Kidney capillary endothelial cell (primary cell): Measurements from ENCODE around the gene GAK.

Experiments
- DNase-seq: peaks from one replicate; pipeline ENCODE4 v3.0.0-alpha.2; 2018; ENCODE audit warnings: low spot score

The GAK gene

GRCh38 chr4:907103-907400 is 25.1 kb downstream of the GAK start:
- DNase-seq, result no peak

- DNase-seq, result no peak
Measured at GRCh38 chr4:906339-907102, 25.6 kb downstream of the GAK start.

GRCh38 chr4:905485-906338 is 26.4 kb downstream of the GAK start:
- DNase-seq, result no peak

- DNase-seq, result no peak
Measured at GRCh38 chr4:903066-904046, 28.8 kb downstream of the GAK start.

- DNase-seq, result no peak
Measured at GRCh38 chr4:901192-901910, 30.8 kb downstream of the GAK start.

- DNase-seq, result no peak
Measured at GRCh38 chr4:900721-901120, 31.4 kb downstream of the GAK start.

GRCh38 chr4:900073-900472 is 32.0 kb downstream of the GAK start:
- DNase-seq, result no peak

GRCh38 chr4:899556-899906 is 32.6 kb downstream of the GAK start:
- no peak for DNase-seq

GRCh38 chr4:898869-899555 is 33.1 kb downstream of the GAK start:
- DNase-seq, result no peak

GRCh38 chr4:898123-898522 is 34.0 kb downstream of the GAK start:
- no peak for DNase-seq

- no peak for DNase-seq
Measured at GRCh38 chr4:896630-897029, 35.5 kb downstream of the GAK start.

- DNase-seq, result no peak
Measured at GRCh38 chr4:896216-896615, 35.9 kb downstream of the GAK start.

- no peak for DNase-seq
Measured at GRCh38 chr4:895596-895995, 36.5 kb downstream of the GAK start.

GRCh38 chr4:893995-894705 is 38.0 kb downstream of the GAK start:
- no peak for DNase-seq

- no peak for DNase-seq
Measured at GRCh38 chr4:893276-893994, 38.7 kb downstream of the GAK start.

- no peak for DNase-seq
Measured at GRCh38 chr4:892780-893179, 39.3 kb downstream of the GAK start.

GRCh38 chr4:891747-892146 is 40.4 kb downstream of the GAK start:
- no peak for DNase-seq

GRCh38 chr4:890036-890695 is 42.0 kb downstream of the GAK start:
- no peak for DNase-seq

GRCh38 chr4:889516-889915 is 42.6 kb downstream of the GAK start:
- DNase-seq, result no peak
